BJ (cell line): ENCODE data around the gene CUX1. TPM values are rescaled to one million over a fixed set of nuclear protein-coding genes. Genes with fewer than 3 reads are reported as not detected.

ENCODE experiments used
- CTCF ChIA-PET: fragments of 350-600 bp; formaldehyde crosslinking; extraction: SDS; loops from one replicate; lab custom pipeline; 2021; ENCODE audit warnings: antibody characterized with exemption, inconsistent platforms; lab: Yijun Ruan, JAX
- POLR2A ChIA-PET: fragments of 300-600 bp; sonication (Branson Sonifier 250); formaldehyde crosslinking; extraction: SDS; loops from one replicate; lab custom pipeline; 2021; ENCODE audit warnings: antibody characterized with exemption; lab: Charles Lee
- DNase-seq: peaks from one replicate; pipeline ENCODE4 v3.0.0-alpha.2; 2011; ENCODE audit warnings: low read depth
- H3K27me3 ChIP-seq: 2 replicates; pipeline ENCODE4 v1.6.0; 2011; ENCODE audit warnings: low read length; ENCODE audit not compliant: control insufficient read depth, insufficient read depth
- H3K36me3 ChIP-seq: 2 replicates; pipeline ENCODE4 v1.5.1; 2011; ENCODE audit warnings: low read length; ENCODE audit not compliant: control insufficient read depth, insufficient read depth
- H3K4me3 ChIP-seq: 2 replicates; pipeline ENCODE4 v1.5.1; 2011; ENCODE audit warnings: low read depth, mild to moderate bottlenecking, control low read depth, low read length
- polyA plus RNA-seq: library from polyadenylated mRNA; depleted of rRNA; stranded (reverse); fragments of >200 nt; gene quantifications from 2 replicates; pipeline ENCODE4 v1.2.3, GENCODE V29; 2011
- TF ChIP-seq, protein P1 (sequence below): IDR thresholded peaks from 2 replicates; pipeline ENCODE4 v1.5.1; 2011; ENCODE audit warnings: low read depth, mild to moderate bottlenecking, control low read depth, inconsistent platforms, low read length, moderate library complexity; ENCODE audit not compliant: insufficient read depth

Gene CUX1
- polyA plus RNA-seq, 1 experiment, result 36.5 TPM

DNA sequence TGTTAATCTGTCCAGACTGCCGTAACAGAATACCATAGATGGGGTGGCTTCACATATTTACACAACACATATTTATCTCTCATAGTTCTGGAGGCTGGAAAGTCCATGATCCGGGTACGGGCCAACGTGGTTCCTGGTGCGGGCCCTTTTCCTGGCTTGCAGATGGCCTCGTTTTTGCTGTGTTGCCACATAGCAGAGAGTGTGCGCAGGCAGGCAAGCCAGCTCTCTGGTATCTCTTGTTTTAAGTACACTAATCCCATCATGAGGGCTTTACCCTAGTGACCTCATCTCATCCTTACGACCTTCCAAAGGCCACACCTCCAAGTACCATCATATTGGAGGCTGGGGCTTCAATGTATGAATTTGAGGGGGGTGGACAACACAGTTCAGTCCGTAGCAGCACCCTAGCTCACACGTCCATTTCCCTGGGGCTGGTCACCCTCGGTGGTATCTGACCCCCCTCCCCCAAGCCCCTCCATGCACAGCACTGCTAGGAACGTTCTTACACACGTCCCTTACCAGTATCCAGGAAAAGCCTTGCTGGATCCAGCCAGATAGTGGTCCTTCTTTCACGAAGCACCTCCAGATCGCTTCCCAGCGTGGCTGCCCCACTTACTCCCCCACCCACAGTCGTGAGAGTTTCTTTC, 21.5 kb downstream of the CUX1 start:
- CTCF ChIA-PET, result no interaction called here
- H3K36me3 ChIP-seq, result no peaks in the 10 kb centered on the region
- TF ChIP-seq, protein P1, sequence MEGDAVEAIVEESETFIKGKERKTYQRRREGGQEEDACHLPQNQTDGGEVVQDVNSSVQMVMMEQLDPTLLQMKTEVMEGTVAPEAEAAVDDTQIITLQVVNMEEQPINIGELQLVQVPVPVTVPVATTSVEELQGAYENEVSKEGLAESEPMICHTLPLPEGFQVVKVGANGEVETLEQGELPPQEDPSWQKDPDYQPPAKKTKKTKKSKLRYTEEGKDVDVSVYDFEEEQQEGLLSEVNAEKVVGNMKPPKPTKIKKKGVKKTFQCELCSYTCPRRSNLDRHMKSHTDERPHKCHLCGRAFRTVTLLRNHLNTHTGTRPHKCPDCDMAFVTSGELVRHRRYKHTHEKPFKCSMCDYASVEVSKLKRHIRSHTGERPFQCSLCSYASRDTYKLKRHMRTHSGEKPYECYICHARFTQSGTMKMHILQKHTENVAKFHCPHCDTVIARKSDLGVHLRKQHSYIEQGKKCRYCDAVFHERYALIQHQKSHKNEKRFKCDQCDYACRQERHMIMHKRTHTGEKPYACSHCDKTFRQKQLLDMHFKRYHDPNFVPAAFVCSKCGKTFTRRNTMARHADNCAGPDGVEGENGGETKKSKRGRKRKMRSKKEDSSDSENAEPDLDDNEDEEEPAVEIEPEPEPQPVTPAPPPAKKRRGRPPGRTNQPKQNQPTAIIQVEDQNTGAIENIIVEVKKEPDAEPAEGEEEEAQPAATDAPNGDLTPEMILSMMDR, result no peak
- POLR2A ChIA-PET, result interaction anchor here (0.6 kb wide), 1 partner anchor 10 kb away, joined by 4 read pairs; no protein-coding TSS in a partner anchor
- no peaks in the 10 kb centered on the region for H3K27me3 ChIP-seq
- no peak overlapping the region for H3K4me3 ChIP-seq
- DNase-seq, result no peak

DNA sequence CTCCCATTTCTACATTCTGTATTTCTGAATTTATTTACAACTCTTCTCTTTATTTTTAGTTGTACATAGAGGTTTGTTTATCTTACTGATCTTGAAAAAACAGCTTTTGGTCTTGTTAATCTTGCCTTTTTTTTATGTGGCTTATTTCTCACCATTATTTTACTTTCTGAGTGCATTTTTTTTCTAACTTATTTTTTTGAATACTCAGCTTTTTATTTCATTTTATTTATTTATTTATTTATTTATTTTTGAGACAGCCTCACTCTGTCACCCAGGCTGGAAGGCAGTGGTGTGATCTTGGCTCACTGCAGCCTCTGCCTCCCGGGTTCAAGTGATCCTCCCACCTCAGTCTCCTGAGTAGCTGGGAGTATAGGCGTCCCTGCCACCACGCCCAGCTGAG, 23.9 kb downstream of the CUX1 start:
- no peaks in the 10 kb centered on the region for H3K36me3 ChIP-seq
- TF ChIP-seq, protein P1, result no peak
- no peak for DNase-seq
- ChIA-PET CTCF (interaction anchor here (0.9 kb wide), 1 partner anchor 15 kb away, joined by 5 read pairs; no protein-coding TSS in a partner anchor), POLR2A (no interaction called here)
- no peaks in the 10 kb centered on the region for H3K27me3 ChIP-seq
- H3K4me3 ChIP-seq, result no peak overlapping the region

DNA sequence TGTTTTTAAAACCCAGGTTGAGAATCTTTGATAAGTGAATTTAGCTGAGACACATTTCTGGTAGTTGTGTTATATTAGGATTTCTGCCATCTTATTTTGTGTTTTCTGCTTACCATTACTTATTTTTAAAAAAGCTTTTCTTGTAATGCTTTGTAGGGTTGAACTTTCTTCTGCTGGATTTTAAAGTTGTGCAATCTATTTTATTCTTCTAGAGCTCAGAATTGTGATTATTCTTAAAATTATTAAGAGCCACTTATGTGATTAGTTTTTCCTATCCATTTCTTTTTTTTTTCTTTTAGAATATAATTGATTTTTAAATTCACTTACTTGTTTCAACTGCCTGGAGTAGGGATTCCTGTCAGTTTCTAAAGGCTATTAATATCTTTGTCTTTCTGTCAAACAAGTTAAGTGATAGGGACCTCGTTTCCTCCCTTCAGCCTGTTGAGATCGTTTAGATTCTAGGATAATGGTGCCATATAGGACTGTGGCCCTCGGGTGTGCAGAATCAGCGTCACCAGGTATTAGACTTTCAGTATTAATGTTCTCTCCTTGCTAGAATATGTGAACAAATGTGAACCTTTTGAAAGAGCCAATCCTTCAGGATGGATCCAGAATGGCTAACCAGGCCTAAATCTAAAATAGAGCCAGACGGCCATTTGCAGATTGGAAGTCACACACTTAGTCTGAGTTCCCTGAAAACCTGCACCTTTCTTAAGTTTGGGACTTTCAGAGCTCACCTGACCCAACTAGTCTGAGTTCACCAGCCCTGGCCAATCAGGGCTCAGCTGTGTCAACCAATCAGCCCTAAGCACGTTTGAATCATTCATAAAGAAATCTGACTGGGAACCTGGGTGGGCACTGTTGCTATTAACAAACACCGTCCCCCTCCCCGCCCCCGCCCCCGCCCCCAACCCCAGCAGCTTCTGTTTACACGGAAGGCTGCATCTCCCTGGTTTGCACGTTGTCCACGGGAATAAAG, 26.2 kb downstream of the CUX1 start:
- Histone ChIP-seq H3K4me3 (no peak overlapping the region), H3K27me3 (no peaks in the 10 kb centered on the region), H3K36me3 (no peaks in the 10 kb centered on the region)
- ChIA-PET CTCF (no interaction called here), POLR2A (no interaction called here)
- TF ChIP-seq, protein P1, result no peak
- no peak for DNase-seq

- ChIA-PET CTCF (no interaction called here), POLR2A (no interaction called here)
- H3K27me3 ChIP-seq, result no peaks in the 10 kb centered on the region
- H3K4me3 ChIP-seq, result no peak overlapping the region
- TF ChIP-seq, protein P1, result no peak
- no peak for DNase-seq
- no peaks in the 10 kb centered on the region for H3K36me3 ChIP-seq
Measured at GRCh38 chr7:101845974-101846373, 28.5 kb downstream of the CUX1 start.
